Hippocampal formation (tissue), 2 donors: ENCODE data around the gene RNF166.

Source experiments
- DNase-seq, 2 donors: peaks; one replicate each; lab custom pipeline; 2025; lab: John Stamatoyannopoulos, UW

Gene RNF166

GRCh38 chr16:88692861-88693260, 13.3 kb downstream of the RNF166 start:
- DNase-seq: no peak

GRCh38 chr16:88691924-88692560, 14.2 kb downstream of the RNF166 start:
- DNase-seq: peak in 1 of 2 donors; percentile 21

GRCh38 chr16:88691129-88691813, 14.9 kb downstream of the RNF166 start:
- DNase-seq: no peak

GRCh38 chr16:88690341-88691128, 15.7 kb downstream of the RNF166 start:
- no peak for DNase-seq

- DNase-seq: no peak
Observed at GRCh38 chr16:88688013-88688778, 18.0 kb downstream of the RNF166 start.

- DNase-seq: no peak
Observed at GRCh38 chr16:88687676-88688012, 18.6 kb downstream of the RNF166 start.

GRCh38 chr16:88687254-88687576, 19.0 kb downstream of the RNF166 start:
- DNase-seq: no peak

GRCh38 chr16:88686439-88687253, 19.6 kb downstream of the RNF166 start, which contains the start of gene SNAI3:
TSS of gene SNAI3 (minus strand) at chr16:88686507. CDS start at chr16:88686406, 101 bp downstream.
- peak in 1 of 2 donors; percentile 34 for DNase-seq

- DNase-seq: no peak
Observed at GRCh38 chr16:88686062-88686438, 20.2 kb downstream of the RNF166 start.

GRCh38 chr16:88685156-88686061, 20.8 kb downstream of the RNF166 start:
- no peak for DNase-seq

GRCh38 chr16:88684569-88685155, 21.5 kb downstream of the RNF166 start:
- no peak for DNase-seq

- DNase-seq: peak; percentile 29 to 45
Observed at GRCh38 chr16:88681709-88682451, 24.3 kb downstream of the RNF166 start.

- DNase-seq: no peak
Observed at GRCh38 chr16:88681084-88681680, 25.0 kb downstream of the RNF166 start.

GRCh38 chr16:88680554-88681083, 25.6 kb downstream of the RNF166 start:
- DNase-seq: no peak

GRCh38 chr16:88678224-88678979, 27.8 kb downstream of the RNF166 start:
- no peak for DNase-seq

- no peak for DNase-seq
Observed at GRCh38 chr16:88677721-88678120, 28.5 kb downstream of the RNF166 start.

GRCh38 chr16:88676502-88677242, 29.5 kb downstream of the RNF166 start:
- no peak for DNase-seq
